AG04450 (cell line): ENCODE measurements around the gene TOM1. TPM values are rescaled to one million over a fixed set of nuclear protein-coding genes. Genes with fewer than 3 reads are reported as not detected.

Experiments
- CTCF ChIA-PET: fragments of 300-600, 350-600 bp; formaldehyde crosslinking; extraction: SDS; loops from one replicate; lab custom pipeline; 2022; ENCODE audit warnings: antibody characterized with exemption, inconsistent platforms; lab: Charles Lee
- POLR2A ChIA-PET: fragments of 350-600 bp; formaldehyde crosslinking; extraction: SDS; loops from one replicate; lab custom pipeline; 2021; ENCODE audit warnings: antibody characterized with exemption, inconsistent platforms; lab: Yijun Ruan, JAX
- DNase-seq: peaks from one replicate; pipeline ENCODE4 v3.0.0-alpha.2; 2011; ENCODE audit warnings: low read depth, low spot score
- H3K27ac ChIP-seq: one replicate; pipeline ENCODE4 v1.5.1; 2012; ENCODE audit warnings: low read depth, low read length, control low read depth
- H3K27me3 ChIP-seq: one replicate; pipeline ENCODE4 v1.6.0; 2012; ENCODE audit warnings: low read length; ENCODE audit not compliant: control insufficient read depth, insufficient read depth
- H3K4me3 ChIP-seq: 2 replicates; pipeline ENCODE4 v1.5.1; 2011; ENCODE audit warnings: mild to moderate bottlenecking, low read depth, low read length, control low read depth
- H3K9me3 ChIP-seq: 2 replicates; pipeline ENCODE4 v1.5.1; 2012; ENCODE audit warnings: low read length; ENCODE audit not compliant: control insufficient read depth, insufficient read depth
- CTCF ChIP-seq: IDR thresholded peaks from 2 replicates; pipeline ENCODE4 v1.5.1; 2011; ENCODE audit warnings: low read depth, low read length, control low read depth, inconsistent platforms
- polyA plus RNA-seq: library from polyadenylated mRNA; depleted of rRNA; stranded (reverse); fragments of >200 nt; gene quantifications from 2 replicates; pipeline ENCODE4 v1.2.3, GENCODE V29; 2011

TOM1 gene
- polyA plus RNA-seq, 1 experiment: 40.0 TPM

- Histone ChIP-seq H3K27me3 (no peaks in the 10 kb centered on the region), H3K9me3 (no peaks in the 10 kb centered on the region; the same call in 1 of the 2 replicates), H3K4me3 (no peak overlapping the region), H3K27ac (no peak overlapping the region)
- CTCF ChIA-PET: no interaction called here
- DNase-seq: no peak
- POLR2A ChIA-PET: no interaction called here
- TF ChIP-seq CTCF: no peak
These were observed 14.7 kb downstream of the TOM1 start for GRCh38 chr22:35314161-35314942.

- Histone ChIP-seq H3K27me3 (no peaks in the 10 kb centered on the region), H3K9me3 (no peaks in the 10 kb centered on the region; the same call in 1 of the 2 replicates), H3K4me3 (no peak overlapping the region), H3K27ac (no peak overlapping the region)
- DNase-seq: no peak
- POLR2A ChIA-PET: no interaction called here
- CTCF ChIA-PET: no interaction called here
- no peak for TF ChIP-seq CTCF
These were observed 15.6 kb downstream of the TOM1 start for GRCh38 chr22:35315141-35315854.

GRCh38 chr22:35315855-35316745 is 16.4 kb downstream of the TOM1 start:
- TF ChIP-seq CTCF: no peak
- POLR2A ChIA-PET: no interaction called here
- H3K27ac ChIP-seq: no peak overlapping the region

GRCh38 chr22:35316751-35317150 is 17.1 kb downstream of the TOM1 start:
- Histone ChIP-seq H3K27ac (no peak overlapping the region), H3K4me3 (no peak overlapping the region), H3K9me3 (no peaks in the 10 kb centered on the region; the same call in 1 of the 2 replicates), H3K27me3 (no peaks in the 10 kb centered on the region)
- no peak for DNase-seq
- TF ChIP-seq CTCF: no peak
- ChIA-PET CTCF (no interaction called here), POLR2A (no interaction called here)

More at GRCh38 chr22:35315855-35316745, 16.4 kb downstream of the TOM1 start:
- no peak overlapping the region for H3K4me3 ChIP-seq
- no peaks in the 10 kb centered on the region for H3K27me3 ChIP-seq
- DNase-seq: no peak
- CTCF ChIA-PET: no interaction called here
- H3K9me3 ChIP-seq: no peaks in the 10 kb centered on the region; the same call in 1 of the 2 replicates
